Esophagus squamous epithelium (tissue), 5 donors: ENCODE measurements around the gene EFCAB5. TPM values are rescaled to one million over a fixed set of nuclear protein-coding genes. Genes with fewer than 3 reads are reported as not detected.

Experiments
- DNase-seq: peaks from one replicate; lab custom pipeline; 2025; lab: John Stamatoyannopoulos, UW
- H3K27ac ChIP-seq, 4 donors: fragments of 200-600 bp; sonication (generic); one replicate each; pipeline ENCODE4 v1.5.1; 2016 to 2019; ENCODE audit warnings: mild to moderate bottlenecking in 1 of 4
- H3K27me3 ChIP-seq, 4 donors: fragments of 200-600 bp; sonication (generic); 1 replicate in 3 of 4; 2 replicates in 1 of 4; pipeline versions ENCODE4 v1.5.1 to v1.6.0; 2017 to 2021; ENCODE audit warnings: antibody characterized with exemption in 1 of 4
- H3K36me3 ChIP-seq, 3 donors: fragments of 200-600 bp; sonication (generic); one replicate each; pipeline ENCODE4 v1.5.1; 2016 to 2019
- H3K4me1 ChIP-seq, 3 donors: fragments of 200-600 bp; sonication (generic); one replicate each; pipeline ENCODE4 v1.5.1; 2017 to 2019
- H3K4me3 ChIP-seq, 4 donors: fragments of 200-600 bp; sonication (generic); 1 replicate in 3 of 4; 2 replicates in 1 of 4; pipeline ENCODE4 v1.5.1; 2016 to 2019; ENCODE audit warnings: mild to moderate bottlenecking in 2 of 4, moderate library complexity in 1 of 4
- H3K9me3 ChIP-seq, 3 donors: fragments of 200-600 bp; sonication (generic); one replicate each; pipeline ENCODE4 v1.5.1; 2016 to 2019
- POLR2A ChIP-seq, 4 donors: fragments of 450-650 bp; IDR thresholded peaks; one replicate each; pipeline ENCODE4 v1.6.1; 2017; ENCODE audit warnings: antibody characterized with exemption in 4 of 4, mild to moderate bottlenecking in 4 of 4, moderate library complexity in 3 of 4
- WGBS, 2 donors: methylation state at CpG; one replicate each; pipeline ENCODE4 v1.1.5; 2018; 5-methylcytosine and 5-hydroxymethylcytosine counted together
- intact Hi-C: fragments of 100-400 bp; cut with DNase I; formaldehyde crosslinking; loops from one replicate; pipeline ENCODE4 v1.15.0; 2022
- total RNA-seq, 4 donors: library from RNA; depleted of rRNA; stranded (reverse); fragments of >200 nt; gene quantifications; one replicate each; pipeline ENCODE4 v1.1.0, GENCODE V29; 2016
- TF ChIP-seq, protein P1 (sequence below), 6 experiments: fragments of 450-650 bp in 4 of 6; fragments of 200-600 bp in 2 of 6; sonication (generic) in 2 of 6; IDR thresholded peaks; one replicate each; pipeline ENCODE4 v1.5.1; 2016 to 2019; ENCODE audit warnings: antibody characterized with exemption in 6 of 6, mild to moderate bottlenecking in 4 of 6, moderate library complexity in 4 of 6
- donor health status: DM: yes; HTN: yes; CAD: no.

The EFCAB5 gene
- total RNA-seq, 4 donors from 2014 or later: 0.19 TPM; not detected in 3

DNA sequence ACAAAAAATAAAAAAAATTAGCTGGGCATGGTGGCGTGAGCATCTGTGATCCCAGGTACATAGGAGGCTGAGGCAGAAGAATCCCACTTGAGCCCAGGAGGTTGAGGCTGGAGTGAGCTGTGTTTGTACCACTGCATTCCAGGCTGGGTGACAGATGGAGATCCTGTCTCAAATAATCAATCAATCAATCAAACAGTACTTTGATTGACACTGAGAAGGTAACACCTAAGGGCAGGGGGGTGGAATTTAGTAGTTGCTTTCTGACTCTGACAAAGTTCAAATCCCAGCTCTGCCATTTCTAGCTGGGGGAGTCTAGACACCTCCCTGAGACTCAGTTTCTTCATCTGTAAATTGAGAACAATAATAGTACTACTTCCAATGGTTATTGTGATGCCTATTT is 23.4 kb upstream of the EFCAB5 start:
- no peaks in the 10 kb centered on the region for H3K36me3 ChIP-seq
- H3K27me3 ChIP-seq: no peaks in the 10 kb centered on the region
- H3K9me3 ChIP-seq: no peaks in the 10 kb centered on the region
- H3K4me1 ChIP-seq: peaks cover 0 to 9% (median 0%) of the 10 kb centered on the region in 3 donors
- 92 to 100% methylated on average over 1 of the region's 1 CpG for WGBS, 2 donors
- intact Hi-C loops: no loop called here
- H3K4me3 ChIP-seq: no peak overlapping the region
- H3K27ac ChIP-seq: no peak overlapping the region
- DNase-seq: no peak
- TF ChIP-seq, protein P1, sequence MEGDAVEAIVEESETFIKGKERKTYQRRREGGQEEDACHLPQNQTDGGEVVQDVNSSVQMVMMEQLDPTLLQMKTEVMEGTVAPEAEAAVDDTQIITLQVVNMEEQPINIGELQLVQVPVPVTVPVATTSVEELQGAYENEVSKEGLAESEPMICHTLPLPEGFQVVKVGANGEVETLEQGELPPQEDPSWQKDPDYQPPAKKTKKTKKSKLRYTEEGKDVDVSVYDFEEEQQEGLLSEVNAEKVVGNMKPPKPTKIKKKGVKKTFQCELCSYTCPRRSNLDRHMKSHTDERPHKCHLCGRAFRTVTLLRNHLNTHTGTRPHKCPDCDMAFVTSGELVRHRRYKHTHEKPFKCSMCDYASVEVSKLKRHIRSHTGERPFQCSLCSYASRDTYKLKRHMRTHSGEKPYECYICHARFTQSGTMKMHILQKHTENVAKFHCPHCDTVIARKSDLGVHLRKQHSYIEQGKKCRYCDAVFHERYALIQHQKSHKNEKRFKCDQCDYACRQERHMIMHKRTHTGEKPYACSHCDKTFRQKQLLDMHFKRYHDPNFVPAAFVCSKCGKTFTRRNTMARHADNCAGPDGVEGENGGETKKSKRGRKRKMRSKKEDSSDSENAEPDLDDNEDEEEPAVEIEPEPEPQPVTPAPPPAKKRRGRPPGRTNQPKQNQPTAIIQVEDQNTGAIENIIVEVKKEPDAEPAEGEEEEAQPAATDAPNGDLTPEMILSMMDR (IDR thresholded peaks at IDR 0.05): no peak

DNA sequence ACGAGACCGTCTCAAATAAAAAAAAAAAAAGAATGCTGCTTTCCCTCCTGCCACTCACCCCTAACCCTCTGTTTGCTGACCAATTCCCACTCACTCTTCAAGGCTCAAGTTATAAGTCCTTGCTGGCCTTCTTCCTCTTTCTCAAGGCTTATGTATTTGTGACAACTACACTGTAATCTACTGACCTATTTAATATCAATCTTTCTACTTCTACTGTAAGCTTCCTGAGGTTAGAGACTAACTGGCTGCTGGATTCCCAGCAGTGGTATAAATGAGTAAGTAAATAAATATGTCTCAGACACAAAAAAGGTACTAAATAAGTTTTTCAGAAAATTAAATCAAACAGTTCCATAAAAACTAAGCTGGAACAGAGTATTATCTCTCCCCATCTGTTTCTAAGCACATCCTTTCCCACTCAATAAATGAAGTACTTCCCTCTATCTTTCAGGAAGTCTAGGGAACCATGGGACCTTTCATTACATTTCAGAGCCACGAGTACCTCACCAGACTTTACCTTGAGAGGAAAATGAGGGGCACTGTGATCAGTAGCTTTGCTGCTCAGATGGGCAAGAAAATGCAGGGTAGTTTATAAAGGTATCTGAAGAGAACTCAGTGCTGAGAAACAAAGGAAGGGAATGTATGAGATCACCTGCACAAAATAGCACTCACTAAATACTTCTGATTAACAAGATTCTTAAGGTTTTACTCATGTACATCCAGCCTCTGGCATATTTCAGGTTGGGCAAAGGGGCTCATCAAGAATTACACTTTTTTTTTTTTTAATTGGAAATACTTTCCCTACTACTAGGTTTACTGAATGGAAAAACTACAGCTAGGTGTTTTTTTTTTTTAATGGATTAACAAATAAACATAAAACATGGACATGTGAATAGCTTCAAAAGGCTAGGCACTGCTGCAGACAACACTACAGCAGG is 22.2 kb upstream of the EFCAB5 start:
- no peak for TF ChIP-seq POLR2A (IDR thresholded peaks at IDR 0.05)
- TF ChIP-seq, protein P1 (IDR thresholded peaks at IDR 0.05): no peak
- intact Hi-C loops: no loop called here
- Histone ChIP-seq H3K4me3 (no peak overlapping the region), H3K27me3 (no peaks in the 10 kb centered on the region), H3K4me1 (peaks cover 0 to 9% (median 0%) of the 10 kb centered on the region in 3 donors), H3K36me3 (no peaks in the 10 kb centered on the region), H3K9me3 (no peaks in the 10 kb centered on the region), H3K27ac (no peak overlapping the region)
- 71 to 83% methylated on average over 3 of the region's 3 CpGs for WGBS, 2 donors
- DNase-seq: no peak

DNA sequence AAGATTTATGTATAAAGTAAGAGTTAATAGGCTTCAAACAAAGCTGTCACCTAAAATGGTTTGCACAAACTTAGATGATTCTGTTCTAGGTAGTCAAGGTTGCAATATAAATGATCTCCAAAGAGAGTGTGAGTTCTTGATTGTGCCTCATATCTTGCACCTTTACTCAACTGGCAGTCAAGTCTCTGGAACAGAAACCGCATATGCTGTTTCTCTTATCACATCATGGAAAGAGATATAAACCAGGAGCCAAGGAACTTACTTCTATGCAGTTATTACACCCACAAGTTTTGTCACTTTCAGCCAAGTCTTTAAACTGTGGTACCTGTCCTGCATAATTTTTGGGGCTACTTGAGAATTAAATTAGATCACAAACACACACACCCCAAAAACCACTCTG is 16.6 kb upstream of the EFCAB5 start:
- Histone ChIP-seq H3K4me1 (peaks cover 0 to 26% (median 10%) of the 10 kb centered on the region in 3 donors), H3K4me3 (no peak overlapping the region), H3K9me3 (no peaks in the 10 kb centered on the region), H3K27me3 (no peaks in the 10 kb centered on the region), H3K27ac (no peak overlapping the region), H3K36me3 (peaks cover 0 to 7% (median 0%) of the 10 kb centered on the region in 3 donors)
- 87 to 90% methylated on average over 1 of the region's 1 CpG for WGBS, 2 donors
- intact Hi-C loops: no loop called here
- no peak for DNase-seq
- TF ChIP-seq, protein P1 (IDR thresholded peaks at IDR 0.05): no peak
- TF ChIP-seq POLR2A (IDR thresholded peaks at IDR 0.05): no peak

DNA sequence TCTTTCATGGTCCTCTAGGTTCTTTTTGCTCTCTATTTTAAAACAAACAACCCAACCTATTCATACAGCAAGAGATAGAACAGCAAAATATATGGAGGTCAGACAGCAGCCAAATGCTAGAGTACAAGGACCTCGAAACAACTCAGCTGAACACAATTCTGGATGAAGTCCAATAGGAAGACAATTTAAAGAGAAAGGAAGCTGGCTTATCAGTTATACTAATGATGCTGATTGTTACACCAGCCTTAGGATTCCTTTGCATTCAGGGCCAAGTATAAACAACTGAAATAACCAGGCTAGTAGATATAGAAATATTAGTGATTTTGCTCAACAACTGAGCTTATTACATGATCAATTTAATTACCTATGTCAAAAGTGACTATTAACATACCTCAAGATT is 13.9 kb upstream of the EFCAB5 start:
- Histone ChIP-seq H3K4me1 (peaks cover 4 to 42% (median 18%) of the 10 kb centered on the region in 3 donors), H3K27ac (no peak overlapping the region), H3K4me3 (no peak overlapping the region), H3K36me3 (peaks cover 0 to 7% (median 0%) of the 10 kb centered on the region in 3 donors), H3K27me3 (no peaks in the 10 kb centered on the region), H3K9me3 (no peaks in the 10 kb centered on the region)
- no peak for DNase-seq
- 5 to 11% methylated on average over 1 of the region's 1 CpG for WGBS, 2 donors
- TF ChIP-seq, protein P1 (IDR thresholded peaks at IDR 0.05): no peak
- TF ChIP-seq POLR2A (IDR thresholded peaks at IDR 0.05): no peak
- intact Hi-C loops: no loop called here

DNA sequence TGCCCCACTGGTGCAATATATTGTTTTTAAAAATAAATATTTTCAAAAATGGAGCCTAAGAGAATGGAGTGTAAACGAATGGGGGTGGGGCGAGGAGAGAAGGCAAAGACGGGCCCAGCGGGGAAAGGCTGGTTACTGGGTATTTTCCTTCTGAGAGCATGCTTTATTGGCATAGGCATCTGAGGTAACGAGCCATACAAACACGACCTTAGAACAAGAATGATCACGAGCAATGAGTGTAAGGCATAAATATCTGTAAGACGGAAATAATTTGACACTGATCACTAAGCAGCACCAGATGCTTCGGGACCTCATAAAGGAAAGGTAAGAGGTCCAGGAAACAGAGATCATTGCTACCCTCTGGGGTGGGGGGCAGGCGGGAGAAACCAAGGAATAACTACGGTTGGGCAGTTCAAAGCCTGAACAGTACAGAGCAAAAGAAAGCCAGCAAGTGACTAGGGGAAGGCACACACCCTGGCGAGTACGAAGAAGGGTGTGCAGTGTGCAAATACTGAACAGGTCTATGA is 12.4 kb upstream of the EFCAB5 start:
- peak overlapping the region; percentile 94 to 99 (median 96) for H3K27ac ChIP-seq
- no peak for DNase-seq
- peak overlapping the region; percentile 78 to 99 (median 93) for H3K4me3 ChIP-seq
- peaks cover 4 to 42% (median 18%) of the 10 kb centered on the region in 3 donors for H3K4me1 ChIP-seq
- WGBS, 2 donors: 0 to 1% methylated on average over 13 of the region's 13 CpGs
- intact Hi-C loops: no loop called here
- H3K27me3 ChIP-seq: no peaks in the 10 kb centered on the region
- peaks cover 0 to 7% (median 0%) of the 10 kb centered on the region in 3 donors for H3K36me3 ChIP-seq
- TF ChIP-seq POLR2A (IDR thresholded peaks at IDR 0.05): no peak
- TF ChIP-seq, protein P1 (IDR thresholded peaks at IDR 0.05): no peak
- H3K9me3 ChIP-seq: no peaks in the 10 kb centered on the region
